Gastrocnemius medialis (tissue), 4 donors: ENCODE measurements around the gene GDF10. TPM values are rescaled to one million over a fixed set of nuclear protein-coding genes. Genes with fewer than 3 reads are reported as not detected.

Source experiments
- ATAC-seq, 2 donors: fragments of 150-250 bp; one replicate each; pipeline ENCODE4 v1.9.1; 2016
- DNase-seq, 2 donors: peaks; one replicate each; pipeline ENCODE4 v3.0.0-alpha.2; 2019
- H3K27ac ChIP-seq, 4 donors: fragments of 200-600 bp; sonication (generic); 1 replicate in 1 of 4; 2 replicates in 3 of 4; pipeline ENCODE4 v1.5.1; 2016 to 2018; ENCODE audit warnings: mild to moderate bottlenecking in 2 of 4, moderate library complexity in 1 of 4
- H3K27me3 ChIP-seq, 3 donors: fragments of 200-600 bp; sonication (generic) in 2 of 3; 1 replicate in 1 of 3; 2 replicates in 2 of 3; pipeline versions ENCODE4 v1.5.1 to v1.6.0; 2016 to 2019; ENCODE audit warnings: mild to moderate bottlenecking in 1 of 3, moderate library complexity in 1 of 3
- H3K36me3 ChIP-seq, 2 donors: fragments of 200-600 bp; sonication (generic) in 1 of 2; one replicate each; pipeline ENCODE4 v1.5.1; 2017 to 2018
- H3K4me1 ChIP-seq, 2 donors: fragments of 200-600 bp; sonication (generic) in 1 of 2; one replicate each; pipeline ENCODE4 v1.5.1; 2016 to 2017; ENCODE audit warnings: mild to moderate bottlenecking in 2 of 2
- H3K4me3 ChIP-seq, 4 donors: fragments of 200-600 bp; sonication (generic) in 3 of 4; 1 replicate in 1 of 4; 2 replicates in 3 of 4; pipeline ENCODE4 v1.5.1; 2016 to 2019; ENCODE audit warnings: mild to moderate bottlenecking in 2 of 4
- H3K9me3 ChIP-seq, 3 donors: fragments of 200-600 bp; sonication (generic) in 2 of 3; 1 replicate in 1 of 3; 2 replicates in 2 of 3; pipeline ENCODE4 v1.5.1; 2016 to 2019
- CTCF ChIP-seq, 5 experiments: fragments of 450-650 bp in 3 of 5; fragments of 200-600 bp in 2 of 5; sonication (generic) in 2 of 5; IDR thresholded peaks in 4 of 5; conservative IDR thresholded peaks in 1 of 5; 1 replicate in 4 of 5; 2 replicates in 1 of 5; pipeline ENCODE4 v1.5.1; 2016 to 2019; ENCODE audit warnings: antibody characterized with exemption in 5 of 5, mild to moderate bottlenecking in 3 of 5, moderate library complexity in 3 of 5
- POLR2A ChIP-seq, 2 donors: fragments of 450-650 bp; IDR thresholded peaks; one replicate each; pipeline ENCODE4 v1.6.1; 2017; ENCODE audit warnings: antibody characterized with exemption in 2 of 2, mild to moderate bottlenecking in 2 of 2, moderate library complexity in 2 of 2
- in situ Hi-C, 4 donors: fragments of 200-750 bp; cut with MboI; loops; one replicate each; pipeline versions ENCODE4 v1.15.0 to v1.8.0; 2017; ENCODE audit warnings: low sequenced_read_pairs in 4 of 4
- intact Hi-C: fragments of 100-400 bp; cut with DNase I; formaldehyde crosslinking; loops from one replicate; pipeline ENCODE4 v1.15.1; 2023; ENCODE audit warnings: low total_unique reads
- total RNA-seq, 4 donors: library from RNA; depleted of rRNA; stranded (reverse); fragments of >200 nt; gene quantifications; one replicate each; pipeline versions ENCODE4 v1.1.0 to v1.2.3, GENCODE V29; 2016

The GDF10 gene
- total RNA-seq, 4 donors from 2014 or later, result 0.20 to 0.72 (median 0.36) TPM

DNA sequence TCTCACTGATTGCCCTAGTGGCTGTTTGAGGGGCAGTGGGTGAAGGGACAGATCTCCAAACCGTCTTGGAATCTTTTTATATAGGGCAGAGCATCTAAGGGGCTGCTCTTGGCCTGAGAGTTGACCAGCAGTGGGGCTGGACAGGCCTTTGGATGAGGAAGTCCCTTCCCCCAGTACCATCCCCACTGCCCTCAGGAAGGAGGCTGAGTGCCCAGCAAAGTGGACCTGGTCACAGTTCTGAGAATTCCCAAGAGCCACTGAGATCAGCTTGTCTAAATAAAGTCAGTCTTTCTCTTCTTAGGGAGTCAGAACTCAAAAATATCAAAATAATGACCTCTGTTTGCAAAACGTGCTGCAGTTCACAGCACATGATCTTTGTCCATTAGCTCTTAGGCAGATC lies 5.6 kb downstream of the GDF10 start:
- intact Hi-C loops (no loop called here), in situ Hi-C loops (loop anchor here in 2 of 4 donors (10.0 kb wide), 2 partner anchors 271 to 281 kb away; no protein-coding TSS in a partner anchor)
- no peaks in the 10 kb centered on the region for H3K36me3 ChIP-seq
- H3K4me3 ChIP-seq, result no peak overlapping the region
- H3K27ac ChIP-seq, result no peak overlapping the region
- TF ChIP-seq POLR2A (IDR thresholded peaks at IDR 0.05), result no peak
- no peak for TF ChIP-seq CTCF (IDR thresholded peaks at IDR 0.05 in 4 of 5, conservative IDR thresholded peaks at IDR 0.05 in 1 of 5)
- peaks cover 5 to 10% (median 9%) of the 10 kb centered on the region in 3 donors for H3K27me3 ChIP-seq
- ATAC-seq (no peak), DNase-seq (no peak)
- peaks cover 0 to under 1% of the 10 kb centered on the region in 2 donors for H3K4me1 ChIP-seq
- no peaks in the 10 kb centered on the region for H3K9me3 ChIP-seq

DNA sequence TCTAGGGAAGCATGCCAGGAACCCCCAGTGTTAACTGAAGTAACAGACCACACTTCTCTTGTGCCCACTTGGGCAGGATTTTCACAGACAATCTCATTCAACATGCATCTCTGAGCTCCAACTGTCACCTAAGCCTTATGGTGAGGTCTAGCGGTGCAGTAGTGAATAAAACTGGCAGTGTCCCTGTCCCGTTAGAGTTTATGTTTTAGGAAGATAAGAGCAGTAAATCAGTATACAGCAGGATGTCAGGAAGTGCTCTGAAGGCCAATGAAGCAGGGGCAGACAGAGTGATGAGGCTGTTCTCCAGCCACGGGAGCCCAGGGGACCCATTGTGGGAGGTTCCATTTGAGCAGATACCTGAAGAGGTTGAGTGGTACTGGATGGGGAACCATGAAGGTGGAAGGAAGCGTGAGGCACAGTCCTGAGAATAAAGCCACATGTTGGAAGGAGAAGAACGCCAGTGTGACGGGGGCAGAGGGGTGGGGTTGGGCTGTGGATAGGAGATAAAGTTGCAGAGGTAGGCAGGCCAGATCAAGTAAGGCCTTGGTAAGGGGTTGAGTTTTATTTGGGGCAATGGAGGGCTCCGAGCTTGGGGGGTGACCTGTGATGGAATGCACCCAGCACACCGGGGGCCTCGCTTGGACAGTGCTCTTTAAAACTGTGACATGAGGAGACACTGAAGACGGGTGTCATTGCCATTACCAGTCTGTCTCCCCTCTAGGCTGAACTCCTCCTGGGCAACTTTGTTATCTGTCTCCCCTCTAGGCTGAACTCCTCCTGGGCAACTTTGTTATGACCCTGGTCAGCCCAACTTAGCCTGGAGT lies 6.6 kb downstream of the GDF10 start:
- no peaks in the 10 kb centered on the region for H3K4me1 ChIP-seq
- intact Hi-C loops, result no loop called here
- no peak for ATAC-seq
- H3K36me3 ChIP-seq, result no peaks in the 10 kb centered on the region
- H3K27me3 ChIP-seq, result peaks cover 0 to 1% (median 0%) of the 10 kb centered on the region in 3 donors
- H3K4me3 ChIP-seq, result no peak overlapping the region
- TF ChIP-seq CTCF (IDR thresholded peaks at IDR 0.05 in 4 of 5, conservative IDR thresholded peaks at IDR 0.05 in 1 of 5), result no peak
- TF ChIP-seq POLR2A (IDR thresholded peaks at IDR 0.05), result no peak
- no peaks in the 10 kb centered on the region for H3K9me3 ChIP-seq
- in situ Hi-C loops, result loop anchor here in 2 of 4 donors (10.0 kb wide), 2 partner anchors 272 to 282 kb away; no protein-coding TSS in a partner anchor
- no peak for DNase-seq
- H3K27ac ChIP-seq, result no peak overlapping the region

GRCh38 chr10:47307381-47307780 lies 7.4 kb downstream of the GDF10 start:
- Histone ChIP-seq H3K9me3 (no peaks in the 10 kb centered on the region), H3K27ac (no peak overlapping the region), H3K36me3 (no peaks in the 10 kb centered on the region), H3K4me3 (no peak overlapping the region), H3K4me1 (no peaks in the 10 kb centered on the region), H3K27me3 (no peaks in the 10 kb centered on the region)
- no peak for DNase-seq
- in situ Hi-C loops (loop anchor here in 2 of 4 donors (10.0 kb wide), 2 partner anchors 273 to 283 kb away; no protein-coding TSS in a partner anchor), intact Hi-C loops (no loop called here)
- no peak for TF ChIP-seq CTCF (IDR thresholded peaks at IDR 0.05 in 4 of 5, conservative IDR thresholded peaks at IDR 0.05 in 1 of 5)
- no peak for TF ChIP-seq POLR2A (IDR thresholded peaks at IDR 0.05)
- no peak for ATAC-seq

DNA sequence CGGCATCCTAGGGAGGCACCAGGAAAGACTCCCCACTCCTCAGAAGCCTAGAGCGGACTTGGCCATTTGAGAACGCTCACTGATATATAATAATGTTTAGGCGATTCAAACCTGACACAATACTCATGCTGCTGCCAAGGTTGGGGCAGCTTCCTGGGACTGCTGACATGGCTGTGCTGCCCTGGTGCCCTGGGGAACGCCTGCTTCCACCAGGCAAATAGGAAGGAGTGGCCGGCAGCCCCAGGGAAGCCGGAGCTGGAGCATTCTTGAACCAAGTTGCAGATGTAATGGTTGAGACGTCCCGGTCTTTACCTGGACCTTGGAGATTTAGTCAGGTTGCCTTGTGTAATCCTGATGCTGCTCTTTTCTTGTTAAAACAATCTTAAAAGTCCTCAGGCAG lies 8.8 kb downstream of the GDF10 start:
- intact Hi-C loops, result no loop called here

More for the DNA sequence above, 8.8 kb downstream of the GDF10 start:
- no peaks in the 10 kb centered on the region for H3K9me3 ChIP-seq
- H3K4me1 ChIP-seq, result no peaks in the 10 kb centered on the region
- no peaks in the 10 kb centered on the region for H3K27me3 ChIP-seq
- in situ Hi-C loops, result loop anchor here in 2 of 4 donors (10.0 kb wide), 2 partner anchors 274 to 284 kb away; no protein-coding TSS in a partner anchor
- TF ChIP-seq CTCF (IDR thresholded peaks at IDR 0.05 in 4 of 5, conservative IDR thresholded peaks at IDR 0.05 in 1 of 5), result no peak
- no peaks in the 10 kb centered on the region for H3K36me3 ChIP-seq
- ATAC-seq (no peak), DNase-seq (no peak)
- H3K27ac ChIP-seq, result no peak overlapping the region
- H3K4me3 ChIP-seq, result no peak overlapping the region
